Lung (tissue), 12 donors: ENCODE measurements around the gene OR5H2. TPM values are rescaled to one million over a fixed set of nuclear protein-coding genes. Genes with fewer than 3 reads are reported as not detected.

Experiments
- ATAC-seq: fragments of 200-7000 bp; cut with Tn5 transposase; one replicate; pipeline ENCODE4 v1.9.1; 2020; ENCODE audit warnings: moderate number of reproducible peaks; ENCODE audit not compliant: insufficient read depth, low FRiP score
- DNase-seq, 3 donors: peaks; one replicate each; pipeline ENCODE4 v3.0.0-alpha.2; 2013 to 2017
- H3K27ac ChIP-seq, 2 donors: one replicate each; pipeline ENCODE4 v1.5.1; 2013; ENCODE audit warnings: mild to moderate bottlenecking in 2 of 2, moderate library complexity in 2 of 2, control low read depth in 1 of 2, inconsistent platforms in 1 of 2, low read depth in 1 of 2, low read length in 1 of 2
- H3K27me3 ChIP-seq, 3 donors: one replicate each; pipeline ENCODE4 v1.5.1; 2013; ENCODE audit warnings: low read length in 2 of 3; ENCODE audit not compliant: control insufficient read depth in 3 of 3, insufficient read depth in 3 of 3
- H3K36me3 ChIP-seq, 4 donors: one replicate each; pipeline ENCODE4 v1.5.1; 2013; ENCODE audit warnings: low read length in 4 of 4, mild to moderate bottlenecking in 1 of 4, moderate library complexity in 1 of 4; ENCODE audit not compliant: control insufficient read depth in 4 of 4, insufficient read depth in 4 of 4
- H3K4me1 ChIP-seq, 5 donors: one replicate each; pipeline ENCODE4 v1.5.1; 2013; ENCODE audit warnings: low read length in 5 of 5, mild to moderate bottlenecking in 2 of 5, moderate library complexity in 1 of 5; ENCODE audit not compliant: control insufficient read depth in 5 of 5, insufficient read depth in 5 of 5
- H3K4me3 ChIP-seq: one replicate; pipeline ENCODE4 v1.5.1; 2013; ENCODE audit warnings: mild to moderate bottlenecking, control low read depth, moderate library complexity
- H3K9ac ChIP-seq, 2 donors: one replicate each; pipeline ENCODE4 v1.5.1; 2013; ENCODE audit warnings: low read length in 2 of 2, control low read depth in 1 of 2; ENCODE audit not compliant: insufficient read depth in 1 of 2
- H3K9me3 ChIP-seq, 4 donors: one replicate each; pipeline ENCODE4 v1.5.1; 2013; ENCODE audit warnings: low read length in 3 of 4, mild to moderate bottlenecking in 1 of 4, moderate library complexity in 1 of 4; ENCODE audit not compliant: control insufficient read depth in 4 of 4, insufficient read depth in 3 of 4
- WGBS, 2 donors: extraction: QIAGEN DNeasy Blood & Tissue Kit; methylation state at CpG; one replicate each; pipeline ENCODE4 v1.1.7; 2013; 5-methylcytosine and 5-hydroxymethylcytosine counted together
- polyA plus RNA-seq, 2 donors: library from polyadenylated mRNA; stranded (reverse); fragments of 200-250 nt; gene quantifications; one replicate each; pipeline ENCODE4 v1.2.1, GENCODE V29; 2013
- total RNA-seq, 2 donors: library from RNA; depleted of rRNA in 1 of 2; stranded (reverse); fragments of >200 nt in 1 of 2; gene quantifications; one replicate each; pipeline ENCODE4 v1.2.1, GENCODE V29; 2014 to 2021
- TF ChIP-seq, protein P1 (sequence below): IDR thresholded peaks from 2 replicates; pipeline ENCODE4 v1.5.1; 2012; ENCODE audit warnings: mild to moderate bottlenecking; ENCODE audit errors: control extremely low read depth, extremely low read depth
- donor health status: control.
- donor health status: control.
- donor health status: Bipolar disorder and iron deficiency.
- donor health status: healthy.
- donor health status: DM: yes; HTN: yes; CAD: no.

Gene OR5H2
- total and polyA plus RNA-seq, 4 donors = not detected

DNA sequence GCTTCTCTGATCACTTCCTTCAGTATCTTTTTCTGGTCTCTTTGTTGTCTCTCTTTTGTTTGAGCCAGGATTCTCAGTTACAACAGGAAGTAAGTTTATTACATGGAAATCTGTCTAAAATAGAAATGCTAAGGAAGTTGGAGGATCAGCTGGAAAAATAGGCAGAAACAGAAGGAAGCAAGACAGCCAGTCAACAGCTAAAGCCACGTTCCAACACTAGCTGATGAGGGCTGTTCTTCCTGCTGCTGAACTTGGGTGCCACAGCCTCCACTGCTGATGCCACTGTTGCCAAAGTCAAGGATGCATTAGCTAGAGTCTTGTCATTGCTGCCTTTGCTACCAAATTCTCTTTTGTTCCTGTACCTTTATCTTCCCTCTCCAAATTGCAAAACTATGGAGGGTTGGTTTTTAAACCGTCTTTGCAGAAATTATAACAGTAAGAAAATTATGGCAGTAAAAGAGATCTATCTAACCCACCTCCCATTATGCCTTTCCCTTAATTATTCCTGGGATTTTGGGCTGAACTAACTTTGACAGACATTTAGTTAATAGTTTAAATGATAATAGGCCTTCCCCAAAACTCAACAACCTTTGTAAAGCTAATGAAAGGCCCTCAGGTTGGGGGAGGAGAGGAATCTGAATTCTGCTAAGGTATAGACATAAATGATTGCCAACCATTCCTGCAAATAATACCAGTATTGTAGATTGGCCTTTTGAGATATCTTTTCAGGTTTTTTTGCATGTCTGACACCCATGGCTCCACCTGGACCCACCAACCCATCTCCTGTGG is 44.0 kb downstream of the OR5H2 start:
- TF ChIP-seq, protein P1, sequence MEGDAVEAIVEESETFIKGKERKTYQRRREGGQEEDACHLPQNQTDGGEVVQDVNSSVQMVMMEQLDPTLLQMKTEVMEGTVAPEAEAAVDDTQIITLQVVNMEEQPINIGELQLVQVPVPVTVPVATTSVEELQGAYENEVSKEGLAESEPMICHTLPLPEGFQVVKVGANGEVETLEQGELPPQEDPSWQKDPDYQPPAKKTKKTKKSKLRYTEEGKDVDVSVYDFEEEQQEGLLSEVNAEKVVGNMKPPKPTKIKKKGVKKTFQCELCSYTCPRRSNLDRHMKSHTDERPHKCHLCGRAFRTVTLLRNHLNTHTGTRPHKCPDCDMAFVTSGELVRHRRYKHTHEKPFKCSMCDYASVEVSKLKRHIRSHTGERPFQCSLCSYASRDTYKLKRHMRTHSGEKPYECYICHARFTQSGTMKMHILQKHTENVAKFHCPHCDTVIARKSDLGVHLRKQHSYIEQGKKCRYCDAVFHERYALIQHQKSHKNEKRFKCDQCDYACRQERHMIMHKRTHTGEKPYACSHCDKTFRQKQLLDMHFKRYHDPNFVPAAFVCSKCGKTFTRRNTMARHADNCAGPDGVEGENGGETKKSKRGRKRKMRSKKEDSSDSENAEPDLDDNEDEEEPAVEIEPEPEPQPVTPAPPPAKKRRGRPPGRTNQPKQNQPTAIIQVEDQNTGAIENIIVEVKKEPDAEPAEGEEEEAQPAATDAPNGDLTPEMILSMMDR = no peak

DNA sequence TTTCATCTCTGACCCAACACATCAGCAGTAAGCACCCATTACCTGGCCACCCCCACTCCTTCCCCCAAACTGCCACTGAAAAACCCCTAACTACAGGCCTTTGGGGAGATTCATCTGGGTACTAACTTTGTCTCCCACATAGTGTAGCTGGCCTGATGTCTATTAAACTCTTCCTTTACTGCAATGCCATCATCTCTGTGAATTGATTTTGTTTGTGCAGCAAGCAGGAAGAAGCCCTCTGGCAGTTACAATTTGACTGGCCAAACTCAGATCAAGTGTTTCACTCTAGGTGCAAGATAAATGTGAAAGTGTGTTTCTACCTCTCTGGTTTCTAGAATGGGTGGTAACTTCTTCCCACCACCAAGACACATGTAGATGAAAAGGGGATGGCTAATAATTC is 44.6 kb downstream of the OR5H2 start:
- H3K4me1 ChIP-seq = peaks cover 0 to 4% (median 0%) of the 10 kb centered on the region in 5 donors
- H3K27ac ChIP-seq = no peak overlapping the region
- no peak for ATAC-seq
- peaks cover 0 to 1% (median 0%) of the 10 kb centered on the region in 3 donors for H3K27me3 ChIP-seq
- no peak overlapping the region for H3K4me3 ChIP-seq
- TF ChIP-seq, protein P1 = no peak
- no peak overlapping the region for H3K9ac ChIP-seq
- no peak for DNase-seq
- H3K9me3 ChIP-seq = no peaks in the 10 kb centered on the region
- H3K36me3 ChIP-seq = no peaks in the 10 kb centered on the region

More for the DNA sequence above, 44.0 kb downstream of the OR5H2 start:
- 63 to 71% methylated on average over 2 of the region's 2 CpGs for WGBS, 2 donors
- Histone ChIP-seq H3K4me1 (peaks cover 0 to 4% (median 0%) of the 10 kb centered on the region in 5 donors), H3K36me3 (no peaks in the 10 kb centered on the region), H3K4me3 (no peak overlapping the region), H3K9me3 (no peaks in the 10 kb centered on the region), H3K27me3 (no peaks in the 10 kb centered on the region), H3K27ac (no peak overlapping the region), H3K9ac (no peak overlapping the region)
- ATAC-seq (no peak), DNase-seq (peak in 2 of 3 donors; percentile 3 to 8)

GRCh38 chr3:98328933-98329332 is 46.6 kb downstream of the OR5H2 start:
- DNase-seq (no peak), ATAC-seq (no peak)
- TF ChIP-seq, protein P1 = no peak
- peaks cover 0 to 2% (median 0%) of the 10 kb centered on the region in 3 donors for H3K27me3 ChIP-seq
- H3K27ac ChIP-seq = no peak overlapping the region
- H3K9ac ChIP-seq = no peak overlapping the region
- 79 to 82% methylated on average over 5 of the region's 5 CpGs for WGBS, 2 donors
- peaks cover 0 to 4% (median 0%) of the 10 kb centered on the region in 5 donors for H3K4me1 ChIP-seq
- no peak overlapping the region for H3K4me3 ChIP-seq
- H3K36me3 ChIP-seq = no peaks in the 10 kb centered on the region
- no peaks in the 10 kb centered on the region for H3K9me3 ChIP-seq
